CD14-positive monocyte (primary cell): Measurements from ENCODE around the gene SLMAP. TPM values are rescaled to one million over a fixed set of nuclear protein-coding genes. Genes with fewer than 3 reads are reported as not detected.
"Not testable (repeated sequence)": the region's sequence is repeated elsewhere in the genome, so short reads cannot be mapped to it uniquely, and the experiment has no call there.

Source experiments
- DNase-seq, 3 donors: peaks; one replicate each; pipeline ENCODE4 v3.0.0-alpha.2; 2011 to 2022
- H2AFZ ChIP-seq: 2 replicates; pipeline ENCODE4 v1.6.0; 2012; ENCODE audit warnings: mild to moderate bottlenecking, low read depth, low read length, inconsistent platforms; ENCODE audit not compliant: insufficient read depth, poor library complexity, severe bottlenecking
- H3K27ac ChIP-seq, 2 donors: 1 replicate in 1 of 2; 2 replicates in 1 of 2; pipeline ENCODE4 v1.5.1; 2012 to 2013; ENCODE audit warnings: low read length in 2 of 2, control low read depth in 1 of 2, inconsistent platforms in 1 of 2, low read depth in 1 of 2, mild to moderate bottlenecking in 1 of 2
- H3K27me3 ChIP-seq, 2 donors: one replicate each; pipeline versions ENCODE4 v1.6.0 to v1.6.1; 2011 to 2013; ENCODE audit warnings: low read length in 2 of 2; ENCODE audit not compliant: control insufficient read depth in 2 of 2, insufficient read depth in 2 of 2
- H3K36me3 ChIP-seq, 2 donors: replicated peaks in 1 of 2; 1 replicate in 1 of 2; 2 replicates in 1 of 2; pipeline versions ENCODE4 v1.5.1 to v1.6.1; 2012 to 2013; ENCODE audit warnings: low read length in 2 of 2, control low read depth in 1 of 2, inconsistent platforms in 1 of 2, mild to moderate bottlenecking in 1 of 2; ENCODE audit not compliant: insufficient read depth in 2 of 2, control insufficient read depth in 1 of 2
- H3K4me1 ChIP-seq, 2 donors: 1 replicate in 1 of 2; 2 replicates in 1 of 2; pipeline versions ENCODE4 v1.5.1 to v1.6.1; 2012 to 2013; ENCODE audit warnings: low read length in 2 of 2, control low read depth in 1 of 2, inconsistent platforms in 1 of 2, mild to moderate bottlenecking in 1 of 2, moderate library complexity in 1 of 2; ENCODE audit not compliant: insufficient read depth in 2 of 2, control insufficient read depth in 1 of 2
- H3K4me2 ChIP-seq: replicated peaks from 2 replicates; pipeline ENCODE3; 2012; ENCODE audit warnings: low read length, moderate library complexity, mild to moderate bottlenecking; ENCODE audit not compliant: poor library complexity, severe bottlenecking; ENCODE audit errors: extremely low read depth
- H3K4me3 ChIP-seq, 3 experiments: fragments of 200-600 bp in 1 of 3; sonication (generic) in 1 of 3; replicated peaks in 1 of 3; 1 replicate in 2 of 3; 2 replicates in 1 of 3; pipeline ENCODE4 v1.5.1; 2011 to 2013; ENCODE audit warnings: low read length in 3 of 3, mild to moderate bottlenecking in 3 of 3, control low read depth in 2 of 3, low read depth in 2 of 3, inconsistent platforms in 1 of 3, moderate library complexity in 1 of 3
- H3K79me2 ChIP-seq: 2 replicates; pipeline ENCODE4 v1.6.0; 2012; ENCODE audit warnings: mild to moderate bottlenecking, control low read depth, inconsistent platforms, low read length, moderate library complexity; ENCODE audit not compliant: insufficient read depth
- H3K9ac ChIP-seq: 2 replicates; pipeline ENCODE4 v1.6.0; 2017; ENCODE audit warnings: low read length, mild to moderate bottlenecking; ENCODE audit not compliant: insufficient read depth, poor library complexity, severe bottlenecking
- H3K9me3 ChIP-seq, 2 donors: replicated peaks in 1 of 2; 1 replicate in 1 of 2; 2 replicates in 1 of 2; pipeline versions ENCODE4 v1.5.1 to v1.6.1; 2012 to 2013; ENCODE audit warnings: low read length in 2 of 2, control low read depth in 1 of 2; ENCODE audit not compliant: control insufficient read depth in 1 of 2, insufficient read depth in 1 of 2
- H4K20me1 ChIP-seq: 2 replicates; pipeline ENCODE4 v1.6.0; 2012; ENCODE audit warnings: mild to moderate bottlenecking, low read length, control low read depth, moderate library complexity; ENCODE audit not compliant: insufficient read depth
- H3K27ac Mint-ChIP-seq, 7 donors: one replicate each; pipeline ENCODE4 v1.8.0; 2020; ENCODE audit warnings: mild to moderate bottlenecking in 7 of 7, mixed read lengths in 7 of 7, moderate library complexity in 6 of 7, inconsistent platforms in 2 of 7
- H3K27me3 Mint-ChIP-seq, 3 donors: one replicate each; pipeline ENCODE4 v1.8.0; 2021 to 2022; ENCODE audit warnings: low read depth in 3 of 3, mild to moderate bottlenecking in 3 of 3, mixed read lengths in 3 of 3, moderate library complexity in 3 of 3, inconsistent platforms in 1 of 3
- H3K36me3 Mint-ChIP-seq, 2 donors: one replicate each; pipeline ENCODE4 v1.8.0; 2020; ENCODE audit warnings: mixed read lengths in 2 of 2, inconsistent platforms in 1 of 2, mild to moderate bottlenecking in 1 of 2
- H3K4me1 Mint-ChIP-seq: one replicate; pipeline ENCODE4 v1.8.0; 2020; ENCODE audit warnings: mild to moderate bottlenecking, mixed read lengths
- H3K4me3 Mint-ChIP-seq, 2 donors: one replicate each; pipeline ENCODE4 v1.8.0; 2020; ENCODE audit warnings: mild to moderate bottlenecking in 2 of 2, mixed read lengths in 2 of 2, moderate library complexity in 1 of 2
- H3K9me3 Mint-ChIP-seq, 7 donors: one replicate each; pipeline ENCODE4 v1.8.0; 2020 to 2022; ENCODE audit warnings: mixed read lengths in 7 of 7, mild to moderate bottlenecking in 6 of 7, moderate library complexity in 6 of 7, inconsistent platforms in 2 of 7
- CTCF ChIP-seq: fragments of 200-600 bp; IDR thresholded peaks from one replicate; pipeline ENCODE4 v1.8.0; 2022; ENCODE audit warnings: antibody characterized with exemption, mild to moderate bottlenecking
- WGBS: methylation state at CpG from one replicate; pipeline ENCODE4 v1.1.5; 2013; ENCODE audit warnings: missing lambda C conversion rate; ENCODE audit not compliant: insufficient coverage; 5-methylcytosine and 5-hydroxymethylcytosine counted together
- intact Hi-C, 2 donors: fragments of 100-400 bp; cut with micrococcal nuclease; formaldehyde crosslinking; loops; one replicate each; pipeline versions ENCODE4 v1.15.0 to v1.15.1; 2023
- polyA plus RNA-seq, 3 donors: library from polyadenylated mRNA; depleted of rRNA in 1 of 3; unstranded in 2 of 3; stranded (reverse) in 1 of 3; fragments of 300-500 nt in 2 of 3; fragments of >200 nt in 1 of 3; fragmentation: Illumina TruSeq in 2 of 3; gene quantifications; 1 replicate in 2 of 3; 2 replicates in 1 of 3; pipeline ENCODE4 v1.2.3, GENCODE V29; 2012 to 2021

The SLMAP gene
- polyA plus RNA-seq, 3 donors, result 12.3 to 17.6 (median 16.1) TPM

- no peaks in the 10 kb centered on the region for H3K27me3 ChIP-seq
- no CpG with 5 or more reads among the region's 1 CpG for WGBS
- H3K9me3 ChIP-seq, result no peaks in the 10 kb centered on the region
- H3K4me3 ChIP-seq, result no peak overlapping the region
- peaks cover 11 to 29% of the 10 kb centered on the region in 2 donors for H3K4me1 ChIP-seq
- H4K20me1 ChIP-seq, result peaks cover 95% of the 10 kb centered on the region
- H2AFZ ChIP-seq, result no peak overlapping the region
- H3K9me3 Mint-ChIP-seq, result peaks cover 0 to 3% (median 0%) of the 10 kb centered on the region in 7 donors
- no peak overlapping the region for H3K4me2 ChIP-seq
- no peak for TF ChIP-seq CTCF
- H3K27ac Mint-ChIP-seq, result peak overlapping the region in 2 of 7 donors; percentile 48 to 58
- peaks cover 90% of the 10 kb centered on the region for H3K79me2 ChIP-seq
- no peak overlapping the region for H3K9ac ChIP-seq
- DNase-seq, result no peak
- peaks cover 35% of the 10 kb centered on the region for H3K4me1 Mint-ChIP-seq
- H3K27me3 Mint-ChIP-seq, result no peaks in the 10 kb centered on the region
- H3K27ac ChIP-seq, result peak overlapping the region in 1 of 2 donors; percentile 32
- peaks cover 3 to 4% of the 10 kb centered on the region in 2 donors for H3K36me3 Mint-ChIP-seq
- H3K4me3 Mint-ChIP-seq, result no peak overlapping the region
- intact Hi-C loops, result no loop called here
- peaks cover 0 to 6% of the 10 kb centered on the region in 2 donors for H3K36me3 ChIP-seq
Measured at GRCh38 chr3:57805266-57805665, 49.2 kb downstream of the SLMAP start.

DNA sequence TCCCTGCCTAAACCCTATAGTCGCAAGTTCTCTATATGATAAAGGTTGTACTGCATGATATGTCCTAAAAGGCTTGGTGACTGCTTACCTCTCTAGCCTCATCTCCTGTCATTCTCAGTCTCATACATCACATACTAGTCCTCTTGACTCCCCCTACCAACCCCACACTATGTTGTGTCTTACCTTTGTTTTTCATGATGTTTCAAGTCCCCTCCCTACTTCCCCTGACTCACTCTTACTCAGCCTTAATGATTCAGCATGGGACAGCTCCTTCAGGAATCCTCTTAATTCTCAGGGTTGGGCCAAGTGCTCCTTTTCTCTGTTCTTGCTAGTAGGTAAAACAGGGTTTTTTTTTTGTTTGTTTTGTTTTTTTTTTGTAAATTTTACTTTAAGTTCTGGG lies 49.6 kb downstream of the SLMAP start:
- no peaks in the 10 kb centered on the region for H3K27me3 ChIP-seq
- H3K27me3 Mint-ChIP-seq, result no peaks in the 10 kb centered on the region
- H2AFZ ChIP-seq, result no peak overlapping the region
- H3K9me3 Mint-ChIP-seq, result peaks cover 0 to 3% (median 0%) of the 10 kb centered on the region in 7 donors
- peak overlapping the region in 3 of 7 donors; percentile 48 to 58 (median 48) for H3K27ac Mint-ChIP-seq
- no peak overlapping the region for H3K9ac ChIP-seq
- peaks cover 90% of the 10 kb centered on the region for H3K79me2 ChIP-seq
- H3K4me3 ChIP-seq, result no peak overlapping the region
- H3K4me1 ChIP-seq, result peaks cover 11 to 29% of the 10 kb centered on the region in 2 donors
- H3K27ac ChIP-seq, result peak overlapping the region in 1 of 2 donors; percentile 32
- WGBS, result no CpG with 5 or more reads among the region's 1 CpG
- H3K4me2 ChIP-seq, result no peak overlapping the region
- intact Hi-C loops, result no loop called here
- H4K20me1 ChIP-seq, result peaks cover 95% of the 10 kb centered on the region
- H3K9me3 ChIP-seq, result no peaks in the 10 kb centered on the region
- DNase-seq, result peak in 2 of 3 donors; percentile 25 to 67
- peaks cover 35% of the 10 kb centered on the region for H3K4me1 Mint-ChIP-seq
- no peak overlapping the region for H3K4me3 Mint-ChIP-seq
- H3K36me3 Mint-ChIP-seq, result peaks cover 3 to 4% of the 10 kb centered on the region in 2 donors
- no peak for TF ChIP-seq CTCF
- H3K36me3 ChIP-seq, result peaks cover 0 to 6% of the 10 kb centered on the region in 2 donors

GRCh38 chr3:57806195-57806594 lies 50.1 kb downstream of the SLMAP start:
- H3K27ac Mint-ChIP-seq, result peak overlapping the region in 2 of 7 donors; percentile 48
- H2AFZ ChIP-seq, H3K9me3 Mint-ChIP-seq, H3K4me3 Mint-ChIP-seq, H3K4me3 ChIP-seq, DNase-seq, intact Hi-C loops, H3K4me2 ChIP-seq, H3K9ac ChIP-seq, H3K36me3 Mint-ChIP-seq, H3K27me3 Mint-ChIP-seq, H3K27me3 ChIP-seq, H3K9me3 ChIP-seq, H3K36me3 ChIP-seq, H3K27ac ChIP-seq: not testable (repeated sequence)
- Histone ChIP-seq H3K79me2 (peaks cover 89% of the 10 kb centered on the region), H4K20me1 (peaks cover 97% of the 10 kb centered on the region), H3K4me1 (peaks cover 11 to 29% of the 10 kb centered on the region in 2 donors)
- WGBS, result 100% methylated on average over 3 of the region's 5 CpGs
- H3K4me1 Mint-ChIP-seq, result peaks cover 35% of the 10 kb centered on the region
